Stimulated activated CD4-positive, alpha-beta T cell treated with anti-CD3 and anti-CD28 coated beads, Interleukin-15, amount 100 ng/mL, for 1 hour (primary cell): Measurements from ENCODE around the gene PTTG2.

Experiments used
- DNase-seq, 2 donors: peaks; one replicate each; pipeline ENCODE4 v3.0.0-alpha.2; 2020; ENCODE audit warnings: low read depth in 1 of 2, low spot score in 1 of 2

Gene PTTG2

GRCh38 chr4:38008571-38009021 lies 48.4 kb downstream of the PTTG2 start:
- DNase-seq, result no peak

GRCh38 chr4:38009421-38009820 lies 49.2 kb downstream of the PTTG2 start:
- DNase-seq, result no peak

GRCh38 chr4:38009949-38010348 lies 49.8 kb downstream of the PTTG2 start:
- DNase-seq, result no peak
